Ramos (cell line): ENCODE data around the gene GIPC3.

Experiments
- in situ Hi-C: fragments of 300-500 bp; cut with MboI; formaldehyde crosslinking; loops from one replicate; pipeline ENCODE4 v1.14.3; 2022; ENCODE audit warnings: low sequenced_read_pairs; ENCODE audit not compliant: unreplicated experiment

Gene GIPC3

GRCh38 chr19:3603121-3603811 lies 18.0 kb downstream of the GIPC3 start:
- in situ Hi-C loops, result no loop called here

- in situ Hi-C loops, result no loop called here
Observed at GRCh38 chr19:3604227-3604986, 19.1 kb downstream of the GIPC3 start.

GRCh38 chr19:3604987-3605343 lies 19.7 kb downstream of the GIPC3 start:
- in situ Hi-C loops, result no loop called here

- in situ Hi-C loops, result no loop called here
Observed at GRCh38 chr19:3605361-3605760, 20.1 kb downstream of the GIPC3 start.

GRCh38 chr19:3605770-3606169 lies 20.5 kb downstream of the GIPC3 start:
- in situ Hi-C loops, result no loop called here

- in situ Hi-C loops, result no loop called here
Observed at GRCh38 chr19:3606174-3606689, 21.0 kb downstream of the GIPC3 start.

- in situ Hi-C loops, result no loop called here
Observed at GRCh38 chr19:3606690-3607289, 21.5 kb downstream of the GIPC3 start, which contains the start of gene TBXA2R. TSS of gene TBXA2R (minus strand) at chr19:3606875. CDS start at chr19:3600634, 6,241 bp downstream.

- in situ Hi-C loops, result no loop called here
Observed at GRCh38 chr19:3607303-3608078, 22.2 kb downstream of the GIPC3 start.

GRCh38 chr19:3608079-3608641 lies 22.9 kb downstream of the GIPC3 start:
- in situ Hi-C loops, result no loop called here

GRCh38 chr19:3608750-3609322 lies 23.6 kb downstream of the GIPC3 start:
- in situ Hi-C loops, result no loop called here

GRCh38 chr19:3609779-3610719 lies 24.8 kb downstream of the GIPC3 start:
- in situ Hi-C loops, result loop anchor here (10.0 kb wide), 1 partner anchor 65 kb away; no protein-coding TSS in a partner anchor

GRCh38 chr19:3610745-3611717 lies 25.8 kb downstream of the GIPC3 start:
- in situ Hi-C loops, result loop anchor here (10.0 kb wide), 1 partner anchor 66 kb away; no protein-coding TSS in a partner anchor

GRCh38 chr19:3611841-3612240 lies 26.6 kb downstream of the GIPC3 start:
- in situ Hi-C loops, result loop anchor here (10.0 kb wide), 1 partner anchor 67 kb away; no protein-coding TSS in a partner anchor

- in situ Hi-C loops, result loop anchor here (10.0 kb wide), 1 partner anchor 68 kb away; no protein-coding TSS in a partner anchor
Observed at GRCh38 chr19:3612330-3612729, 27.1 kb downstream of the GIPC3 start.

GRCh38 chr19:3612901-3613741 lies 27.8 kb downstream of the GIPC3 start:
- in situ Hi-C loops, result loop anchor here (10.0 kb wide), 1 partner anchor 68 kb away; no protein-coding TSS in a partner anchor
